Measurements from ENCODE around the gene MRS2.

Gene MRS2

DNA sequence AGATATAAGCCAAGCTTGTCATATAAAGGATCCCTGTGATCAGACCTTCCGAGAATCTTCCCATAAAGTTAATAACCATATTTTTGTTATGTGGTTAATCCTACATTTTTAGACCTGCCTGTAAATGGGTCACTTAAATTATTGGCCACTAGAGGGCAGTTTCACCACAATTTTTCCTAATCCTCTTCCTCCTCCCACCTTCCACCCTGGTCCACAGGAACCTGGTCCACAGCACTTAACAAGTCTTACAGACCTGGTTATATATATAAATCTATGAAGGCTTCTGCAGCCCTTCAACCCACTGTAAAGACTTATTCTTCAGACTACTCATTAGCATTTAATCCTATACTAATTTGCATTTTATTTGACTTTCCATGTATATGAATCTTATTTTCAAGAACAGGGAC, 28.3 kb downstream of the MRS2 start:
- DNase-seq: peak; percentile 53

GRCh38 chr6:24432611-24433010, 29.9 kb downstream of the MRS2 start:
- DNase-seq: no peak

- DNase-seq: no peak
These were observed 34.2 kb downstream of the MRS2 start for GRCh38 chr6:24436979-24437378.

- no peak for DNase-seq
These were observed 37.3 kb downstream of the MRS2 start for GRCh38 chr6:24439858-24440539.

- no peak for DNase-seq
These were observed 38.3 kb downstream of the MRS2 start for GRCh38 chr6:24440897-24441598.

- no peak for DNase-seq
These were observed 38.8 kb downstream of the MRS2 start for GRCh38 chr6:24441599-24441904.

DNA sequence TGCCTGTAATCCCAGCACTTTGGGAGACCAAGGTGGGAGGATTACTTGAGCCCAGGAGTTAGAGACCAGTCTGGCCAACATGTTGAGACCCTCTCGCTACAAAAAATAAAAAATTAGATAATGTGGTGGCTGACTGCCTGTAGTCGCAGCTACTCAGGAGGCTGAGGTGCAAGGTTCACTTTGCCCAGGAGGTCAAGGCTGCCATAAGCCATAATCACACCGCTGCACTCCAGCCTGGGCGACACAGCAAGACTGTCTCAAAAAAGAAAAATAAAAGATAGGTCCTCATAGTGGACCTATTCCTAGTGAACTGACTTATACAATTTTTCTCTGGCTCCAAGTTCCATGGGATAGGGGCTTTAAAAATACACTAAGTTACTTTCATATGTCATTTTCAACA, 41.9 kb downstream of the MRS2 start:
- DNase-seq: no peak

DNA sequence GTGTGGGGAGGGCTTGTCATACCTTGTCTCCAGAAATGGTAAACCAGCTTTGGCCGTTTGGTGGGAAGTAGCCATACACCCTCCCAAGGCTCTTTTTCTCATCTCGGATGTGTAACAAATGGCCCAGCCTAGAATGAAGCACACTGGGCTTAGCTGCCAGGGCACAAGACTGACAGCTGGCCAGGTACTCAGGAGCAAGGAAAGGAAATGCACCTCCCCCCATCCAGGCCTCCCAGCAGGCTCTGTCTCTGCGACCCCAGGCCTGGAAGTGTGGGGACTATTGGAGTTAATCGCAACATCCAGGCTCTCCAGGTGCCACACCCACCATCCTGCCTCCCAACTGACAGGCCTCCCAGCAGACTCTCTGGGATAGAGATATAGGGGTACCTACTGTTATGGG, 43.0 kb downstream of the MRS2 start:
- DNase-seq: no peak

DNA sequence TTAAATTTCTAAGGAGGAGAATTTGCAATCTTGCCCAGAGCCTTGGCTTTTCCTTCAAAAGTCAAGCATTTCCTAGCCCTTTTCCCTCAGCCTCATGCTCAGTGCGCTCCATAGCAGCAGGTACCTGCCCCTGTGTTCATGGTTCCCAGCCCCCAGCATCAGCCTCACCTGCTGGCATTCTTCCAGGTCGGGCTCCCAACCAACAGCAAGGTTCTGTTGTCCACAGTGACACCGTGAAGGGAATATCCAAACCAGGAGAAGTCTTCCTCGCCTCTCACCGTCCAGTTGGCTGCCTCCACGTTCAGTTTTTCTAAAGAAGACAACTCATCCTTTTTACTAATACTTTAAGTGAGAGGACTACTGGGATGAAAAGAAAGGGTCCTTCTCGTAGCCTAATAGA, 43.9 kb downstream of the MRS2 start:
- DNase-seq: no peak

GRCh38 chr6:24448396-24448795, 45.7 kb downstream of the MRS2 start:
- no peak for DNase-seq

DNA sequence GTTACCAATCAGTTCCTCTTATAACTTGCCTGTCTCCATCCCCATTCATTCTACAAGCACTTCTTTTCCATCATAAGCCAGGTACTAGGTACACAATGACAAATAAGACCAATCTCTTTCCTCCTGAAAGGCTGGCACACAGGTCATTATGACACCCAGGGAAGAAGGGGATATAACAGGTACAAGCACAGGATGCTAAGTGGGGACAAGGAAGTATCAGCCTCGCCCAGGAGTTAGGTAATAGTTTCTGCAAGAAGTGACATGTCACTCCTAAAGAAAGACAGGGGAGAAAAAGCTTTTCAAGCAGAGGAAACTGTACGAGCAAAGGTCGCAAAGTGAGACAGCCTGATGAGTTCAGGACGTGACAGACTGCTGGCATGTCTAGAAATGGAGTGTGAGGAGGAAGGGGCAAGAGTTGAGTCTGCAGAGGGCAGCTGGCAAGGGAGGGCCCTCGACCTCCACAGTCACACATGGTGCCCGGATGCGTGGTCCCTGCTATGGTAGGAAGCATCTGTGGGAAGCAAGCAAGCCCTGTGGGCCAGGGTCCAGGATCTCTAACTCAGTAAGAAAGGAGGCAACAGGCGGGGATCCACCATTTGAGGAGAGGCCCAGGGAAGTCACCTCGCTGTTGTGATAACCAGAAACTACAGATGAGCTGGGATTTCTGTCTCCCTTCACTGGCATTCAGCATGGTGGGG, 46.2 kb downstream of the MRS2 start:
- no peak for DNase-seq

GRCh38 chr6:24451581-24452388, 49.0 kb downstream of the MRS2 start:
- no peak for DNase-seq

- no peak for DNase-seq
These were observed 51.2 kb downstream of the MRS2 start for GRCh38 chr6:24453921-24454320.

DNA sequence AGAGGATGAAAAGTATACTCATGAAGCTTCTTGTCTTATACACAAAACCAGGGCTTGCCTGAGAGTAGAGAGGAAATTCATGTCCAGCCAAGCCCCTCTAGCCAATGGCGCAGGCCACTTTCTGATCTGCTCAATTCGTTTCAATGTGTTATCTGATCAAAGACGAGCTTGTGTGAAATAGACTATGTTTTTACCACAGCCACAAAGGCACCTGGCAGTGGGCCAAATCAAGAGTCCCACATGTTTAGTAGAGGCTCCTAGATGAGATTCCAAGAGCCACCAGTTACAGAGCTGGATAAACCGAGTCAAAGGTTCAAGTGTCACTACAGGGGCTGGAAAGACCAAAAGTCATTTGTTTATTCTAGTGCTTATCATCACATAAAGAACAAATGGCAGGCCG, 51.7 kb downstream of the MRS2 start:
- DNase-seq: peak; percentile 2

- no peak for DNase-seq
These were observed 52.3 kb downstream of the MRS2 start for GRCh38 chr6:24455061-24455460.

DNA sequence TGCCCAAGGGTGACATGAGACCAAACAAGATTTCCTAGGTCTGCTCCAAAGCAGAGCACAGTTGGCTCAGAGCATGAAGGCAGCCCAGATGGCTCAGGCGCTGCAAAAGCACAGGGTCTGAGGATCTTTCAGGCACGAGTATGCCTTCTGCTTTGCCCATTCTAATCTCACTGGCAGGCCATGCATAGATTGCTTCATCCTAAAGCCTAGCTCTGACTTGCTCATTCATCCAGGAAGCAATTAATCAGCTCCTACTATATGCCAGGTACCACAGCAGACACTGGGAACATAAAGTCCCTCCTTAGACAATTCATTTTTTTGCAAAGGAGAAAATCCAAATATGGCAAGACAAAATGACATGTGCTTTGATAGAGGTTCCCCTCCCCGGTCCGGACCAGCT, 55.4 kb downstream of the MRS2 start:
- DNase-seq: no peak

- no peak for DNase-seq
These were observed 56.2 kb downstream of the MRS2 start for GRCh38 chr6:24458941-24459340.

DNA sequence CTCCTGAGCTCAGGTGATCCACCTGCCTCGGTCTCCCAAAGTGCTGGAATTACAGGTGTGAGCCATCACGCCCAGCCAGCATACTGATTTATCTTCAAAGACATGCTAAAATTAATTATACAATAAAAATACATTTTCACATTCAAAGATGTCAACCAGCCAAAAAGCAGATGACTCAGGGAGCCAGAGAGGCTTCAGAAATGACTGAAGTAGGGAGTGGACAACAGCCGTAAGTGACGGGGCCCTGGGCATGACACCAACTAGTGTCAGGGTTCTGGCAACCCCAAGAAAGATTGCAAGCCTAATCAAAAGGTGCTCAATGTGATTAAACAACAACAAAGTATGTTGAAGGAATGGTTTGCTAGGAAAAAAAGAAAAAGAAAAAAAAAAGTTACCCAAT, 58.2 kb downstream of the MRS2 start:
- DNase-seq: no peak

DNA sequence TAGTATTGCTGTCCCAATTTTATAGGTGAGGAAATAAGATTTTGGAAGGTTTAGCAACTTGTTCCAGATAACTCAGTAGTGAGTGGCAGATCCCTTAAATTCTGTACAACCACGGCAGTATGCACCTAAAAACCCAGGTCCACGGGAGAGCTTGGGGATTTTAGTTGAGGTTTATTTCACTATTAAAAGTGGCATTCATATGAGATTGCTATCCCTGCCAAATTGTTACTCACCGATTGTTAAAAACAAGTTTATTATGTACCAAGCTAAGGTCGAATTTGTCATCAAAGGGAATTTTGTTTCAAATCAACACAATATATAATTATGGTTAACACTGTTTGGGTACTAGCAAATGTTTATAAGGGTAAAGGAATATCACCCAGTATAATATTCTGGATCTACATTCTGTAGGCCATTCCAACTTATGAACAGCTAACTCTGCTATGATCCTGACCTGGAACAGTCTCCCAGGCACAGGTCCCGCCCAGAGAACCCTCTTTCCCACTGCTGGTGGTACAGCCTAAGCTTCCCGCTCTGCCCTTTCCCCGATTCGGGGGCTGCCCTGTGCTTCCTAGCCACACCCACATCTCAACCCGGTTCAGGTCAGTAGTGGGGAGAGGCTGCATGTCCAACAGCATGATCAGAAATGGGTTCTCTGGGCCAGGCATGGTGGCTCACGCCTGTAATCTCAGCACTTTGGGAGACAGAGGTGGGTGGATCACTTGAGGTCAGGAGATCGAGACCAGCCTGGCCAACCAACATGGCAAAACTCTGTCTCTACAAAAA, 61.7 kb downstream of the MRS2 start:
- no peak for DNase-seq

- peak; percentile 14 for DNase-seq
These were observed 67.1 kb downstream of the MRS2 start for GRCh38 chr6:24469811-24470210.

GRCh38 chr6:24472181-24472580, 69.4 kb downstream of the MRS2 start:
- peak; percentile 19 for DNase-seq
